Dendritic cell treated with granulocyte-macrophage colony-stimulating factor and Interleukin-4, amounts not matched to agents 40 ng/mL and 50 ng/mL, for 4 days (primary cell): ENCODE measurements around the gene SV2C.
"Not testable (repeated sequence)": the region's sequence is repeated elsewhere in the genome, so short reads cannot be mapped to it uniquely, and the experiment has no call there.

Experiments used
- H3K27ac Mint-ChIP-seq: one replicate; pipeline ENCODE4 v1.8.0; 2022; ENCODE audit warnings: mild to moderate bottlenecking, mixed read lengths
- H3K27me3 Mint-ChIP-seq: one replicate; pipeline ENCODE4 v1.8.0; 2022; ENCODE audit warnings: mild to moderate bottlenecking, mixed read lengths
- H3K36me3 Mint-ChIP-seq: one replicate; pipeline ENCODE4 v1.8.0; 2022; ENCODE audit warnings: low read depth, mixed read lengths
- H3K4me1 Mint-ChIP-seq: one replicate; pipeline ENCODE4 v1.8.0; 2022; ENCODE audit warnings: low read depth, mixed read lengths
- H3K4me3 Mint-ChIP-seq: one replicate; pipeline ENCODE4 v1.8.0; 2022; ENCODE audit warnings: mild to moderate bottlenecking, moderate library complexity, mixed read lengths
- H3K9me3 Mint-ChIP-seq: one replicate; pipeline ENCODE4 v1.8.0; 2022; ENCODE audit warnings: mixed read lengths
- intact Hi-C: fragments of 100-400 bp; cut with micrococcal nuclease; formaldehyde crosslinking; loops from one replicate; pipeline ENCODE4 v1.15.0; 2022

The SV2C gene

DNA sequence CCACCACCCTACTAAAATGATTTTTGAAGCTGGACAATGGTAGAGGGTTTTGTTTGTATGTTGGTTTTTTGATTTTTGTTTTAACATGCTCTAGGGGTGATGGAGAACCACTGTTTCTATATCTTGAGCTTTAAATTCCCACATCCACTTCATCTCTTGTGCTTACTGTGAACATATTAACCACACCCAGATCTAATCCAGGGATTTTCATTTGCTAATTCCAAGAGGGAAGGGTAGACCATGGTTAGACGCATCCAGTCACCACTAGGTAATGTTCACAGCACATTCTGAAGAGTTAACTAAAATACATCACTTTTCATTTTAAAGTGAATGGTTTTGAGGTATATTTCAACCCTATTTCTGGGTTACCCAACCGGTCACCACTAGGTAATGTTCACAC is 283.4 kb downstream of the SV2C start:
- Mint-ChIP-seq H3K27me3 (no peaks in the 10 kb centered on the region), H3K27ac (no peak overlapping the region), H3K36me3 (no peaks in the 10 kb centered on the region), H3K4me1 (peaks cover 16% of the 10 kb centered on the region), H3K9me3 (no peaks in the 10 kb centered on the region), H3K4me3 (no peak overlapping the region)
- intact Hi-C loops: no loop called here

DNA sequence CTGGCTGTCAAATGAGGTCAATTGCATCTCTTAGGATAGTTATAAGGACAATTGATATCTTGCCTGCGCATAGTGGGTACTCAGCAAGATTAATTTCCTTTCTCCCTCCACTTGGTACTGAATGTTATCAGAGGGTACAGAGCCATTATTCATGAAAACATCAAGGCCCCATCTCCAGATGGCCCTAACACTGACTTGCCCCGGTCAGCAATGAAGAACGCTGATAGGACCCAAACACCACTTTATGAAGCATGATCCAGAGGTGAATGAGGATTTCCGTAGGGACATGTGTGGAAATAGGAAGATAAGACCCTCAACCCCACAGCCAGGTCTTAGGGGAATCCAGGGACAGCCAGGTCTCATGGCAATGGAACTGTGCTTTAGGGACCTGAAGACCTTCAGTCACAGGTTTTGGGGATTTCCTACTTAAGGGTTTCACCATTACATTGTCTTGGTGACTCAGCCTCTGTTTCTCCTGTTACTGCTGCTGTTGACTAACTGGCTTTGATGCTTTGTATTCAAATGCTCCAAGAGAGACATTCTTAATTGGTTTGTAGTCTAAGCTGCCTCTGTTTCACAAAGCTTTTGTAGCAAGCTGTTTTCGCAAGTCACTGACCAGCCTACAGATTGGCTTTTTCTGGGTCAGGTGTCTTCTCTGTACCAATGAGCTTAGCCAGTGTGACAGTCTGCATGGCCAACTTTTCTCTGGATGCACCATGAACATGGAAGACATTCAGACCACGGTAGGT is 284.6 kb downstream of the SV2C start:
- H3K4me3 Mint-ChIP-seq: no peak overlapping the region
- H3K27me3 Mint-ChIP-seq: no peaks in the 10 kb centered on the region
- peaks cover 26% of the 10 kb centered on the region for H3K4me1 Mint-ChIP-seq
- H3K36me3 Mint-ChIP-seq: no peaks in the 10 kb centered on the region
- no peak overlapping the region for H3K27ac Mint-ChIP-seq
- H3K9me3 Mint-ChIP-seq: no peaks in the 10 kb centered on the region
- intact Hi-C loops: no loop called here

DNA sequence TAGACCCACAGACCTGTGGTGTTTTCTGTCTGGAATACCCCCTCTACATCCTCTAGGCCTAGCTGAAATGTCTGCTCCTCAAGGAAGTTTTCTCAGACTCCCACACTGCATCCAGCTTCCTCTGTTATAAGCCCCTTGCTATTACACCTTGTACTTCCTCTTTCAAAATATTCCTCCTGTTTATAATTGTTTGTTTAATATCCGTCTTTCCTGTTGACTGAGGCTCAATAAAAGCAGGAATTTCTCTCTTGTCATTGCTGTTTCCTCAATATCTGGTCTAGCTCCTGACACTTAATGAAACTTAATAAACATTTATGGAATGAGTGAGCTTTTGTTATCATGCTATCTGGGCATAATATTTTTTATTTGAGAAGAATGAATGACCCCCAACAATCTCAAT is 285.8 kb downstream of the SV2C start:
- Mint-ChIP-seq H3K9me3 (no peaks in the 10 kb centered on the region), H3K4me1 (peaks cover 28% of the 10 kb centered on the region), H3K36me3 (no peaks in the 10 kb centered on the region), H3K27ac (no peak overlapping the region), H3K4me3 (no peak overlapping the region), H3K27me3 (no peaks in the 10 kb centered on the region)
- intact Hi-C loops: no loop called here

DNA sequence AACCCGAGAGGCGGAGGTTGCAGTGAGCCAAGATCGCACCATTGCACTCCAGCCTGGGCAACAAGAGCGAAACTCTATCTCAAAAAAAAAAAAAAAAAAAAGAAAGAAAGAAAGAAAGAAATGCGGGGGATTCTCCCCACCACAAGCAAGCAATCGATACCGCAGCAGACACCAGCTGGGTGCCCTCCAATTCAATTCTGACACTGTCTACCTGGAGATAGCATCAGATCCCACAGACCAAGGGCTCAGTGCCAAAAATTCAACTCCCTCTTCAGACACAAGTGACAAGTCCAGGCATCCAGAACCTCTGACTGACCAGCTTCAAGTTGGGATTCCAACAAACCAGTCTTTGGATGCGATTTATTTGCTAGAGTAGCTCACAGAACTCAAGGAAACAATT is 286.5 kb downstream of the SV2C start:
- peaks cover 28% of the 10 kb centered on the region for H3K4me1 Mint-ChIP-seq
- H3K27ac Mint-ChIP-seq, H3K27me3 Mint-ChIP-seq, intact Hi-C loops, H3K36me3 Mint-ChIP-seq, H3K9me3 Mint-ChIP-seq, H3K4me3 Mint-ChIP-seq: not testable (repeated sequence)

DNA sequence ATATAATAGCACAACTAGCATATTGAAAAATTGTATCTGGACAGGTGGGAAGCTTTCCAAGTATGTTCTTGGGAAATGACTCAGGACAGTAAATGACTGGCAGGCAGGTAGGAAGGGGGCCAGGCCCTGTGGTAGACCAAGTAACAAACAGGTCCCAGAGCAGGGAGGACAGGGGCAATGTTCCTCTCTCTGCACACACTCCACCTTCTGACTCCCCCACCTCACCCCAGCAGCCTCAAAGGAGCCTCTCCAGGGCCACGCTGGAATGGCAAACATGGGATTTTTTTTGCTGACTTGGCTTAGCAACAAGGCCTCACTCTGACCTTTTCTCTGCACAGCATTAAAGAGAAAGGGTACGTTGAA is 288.8 kb downstream of the SV2C start:
- Mint-ChIP-seq H3K4me1 (peaks cover 19% of the 10 kb centered on the region), H3K9me3 (no peaks in the 10 kb centered on the region), H3K27me3 (no peaks in the 10 kb centered on the region), H3K4me3 (no peak overlapping the region), H3K36me3 (no peaks in the 10 kb centered on the region), H3K27ac (peak overlapping the region; percentile 31)
- intact Hi-C loops: no loop called here

DNA sequence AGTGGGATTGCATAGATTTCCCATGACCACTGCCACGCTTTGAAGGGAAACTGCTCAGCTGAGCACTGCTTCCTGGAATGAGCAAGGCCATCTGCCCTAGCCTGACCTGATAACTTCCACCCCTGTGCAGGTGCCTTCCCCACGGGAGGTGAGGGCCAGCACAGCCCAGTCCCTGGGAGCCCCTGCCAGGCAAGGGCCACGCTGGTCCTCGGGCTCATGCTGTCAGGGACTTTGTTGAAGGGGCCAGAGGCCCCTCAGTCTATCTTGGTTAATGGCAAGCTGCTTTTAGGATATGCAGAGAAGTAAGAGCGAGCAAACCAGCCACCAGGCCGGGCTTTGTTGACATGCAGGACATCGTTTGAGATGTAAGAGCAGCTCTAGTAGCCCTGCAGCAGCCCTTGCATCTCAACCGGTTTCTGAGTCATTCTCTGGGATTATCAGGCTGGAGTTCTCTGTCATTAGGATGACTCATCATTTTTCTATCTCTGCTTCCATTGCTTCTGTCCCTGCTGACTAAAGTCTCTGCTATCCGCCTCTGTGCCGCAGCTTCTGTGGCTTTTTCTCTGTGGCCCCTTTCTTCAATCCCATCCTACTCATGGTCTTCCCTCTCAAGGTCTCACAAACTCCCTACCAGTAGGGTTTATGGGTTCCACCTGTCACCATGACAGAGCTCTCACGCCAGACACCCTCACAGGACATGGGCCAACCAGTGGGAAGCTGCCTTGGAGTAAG is 289.3 kb downstream of the SV2C start:
- Mint-ChIP-seq H3K27ac (peak overlapping the region; percentile 31), H3K4me3 (no peak overlapping the region), H3K9me3 (no peaks in the 10 kb centered on the region), H3K27me3 (no peaks in the 10 kb centered on the region), H3K4me1 (peaks cover 19% of the 10 kb centered on the region), H3K36me3 (no peaks in the 10 kb centered on the region)
- intact Hi-C loops: no loop called here

DNA sequence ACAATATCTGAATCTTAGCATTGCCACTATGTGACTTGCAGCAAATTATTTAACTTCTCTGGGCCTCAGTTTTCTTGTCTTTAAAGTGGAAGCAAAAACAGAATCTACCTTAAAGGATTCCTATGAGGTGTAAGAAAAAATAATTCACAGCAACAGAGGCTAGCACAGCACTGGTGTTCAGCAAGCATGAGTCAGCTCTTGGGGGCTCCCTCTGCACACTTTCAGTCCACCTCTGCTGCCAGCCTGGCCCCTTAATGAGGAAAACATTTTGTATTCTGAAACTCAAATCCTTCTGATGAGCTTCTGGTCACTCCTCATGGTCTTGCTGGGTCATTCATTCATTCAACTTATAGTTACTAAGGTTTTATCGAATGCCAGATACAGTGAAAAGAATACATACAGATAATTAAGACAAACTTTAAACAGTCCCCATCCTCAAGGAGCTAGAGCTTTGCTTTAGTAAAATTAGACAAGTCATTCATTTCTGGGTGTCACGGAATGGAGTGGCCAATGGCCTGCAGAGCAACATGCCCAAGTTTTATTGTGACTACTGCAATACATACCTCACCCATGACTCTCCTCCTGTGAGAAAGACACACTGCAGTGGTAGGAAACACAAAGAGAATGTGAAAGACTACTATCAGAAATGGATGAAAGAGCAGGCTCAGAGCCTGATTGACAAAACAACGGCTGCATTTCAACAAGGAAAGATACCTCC is 293.1 kb downstream of the SV2C start:
- Mint-ChIP-seq H3K9me3 (no peaks in the 10 kb centered on the region), H3K36me3 (no peaks in the 10 kb centered on the region), H3K4me1 (peaks cover 25% of the 10 kb centered on the region), H3K4me3 (no peak overlapping the region), H3K27me3 (no peaks in the 10 kb centered on the region), H3K27ac (no peak overlapping the region)
- intact Hi-C loops: no loop called here

DNA sequence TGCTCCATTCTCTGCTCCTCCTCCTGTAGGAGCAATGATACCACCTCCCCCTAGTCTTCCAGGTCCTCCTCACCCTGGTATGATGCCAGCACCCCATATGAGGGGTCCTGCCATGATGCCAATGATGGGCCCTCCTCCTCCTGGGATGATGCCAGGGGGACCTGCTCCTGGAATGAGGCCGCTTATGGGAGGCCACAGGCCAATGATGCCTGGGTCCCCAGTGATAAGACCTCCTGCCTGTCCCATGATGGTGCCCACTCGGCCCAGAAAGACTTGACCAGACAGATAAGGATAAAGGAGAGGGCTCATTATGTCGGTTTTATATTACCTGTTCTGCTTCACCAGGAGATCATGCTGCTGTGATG is 293.7 kb downstream of the SV2C start:
- intact Hi-C loops: no loop called here
- Mint-ChIP-seq H3K27ac (no peak overlapping the region), H3K4me1 (peaks cover 24% of the 10 kb centered on the region), H3K4me3 (no peak overlapping the region), H3K27me3 (no peaks in the 10 kb centered on the region), H3K36me3 (no peaks in the 10 kb centered on the region), H3K9me3 (no peaks in the 10 kb centered on the region)

DNA sequence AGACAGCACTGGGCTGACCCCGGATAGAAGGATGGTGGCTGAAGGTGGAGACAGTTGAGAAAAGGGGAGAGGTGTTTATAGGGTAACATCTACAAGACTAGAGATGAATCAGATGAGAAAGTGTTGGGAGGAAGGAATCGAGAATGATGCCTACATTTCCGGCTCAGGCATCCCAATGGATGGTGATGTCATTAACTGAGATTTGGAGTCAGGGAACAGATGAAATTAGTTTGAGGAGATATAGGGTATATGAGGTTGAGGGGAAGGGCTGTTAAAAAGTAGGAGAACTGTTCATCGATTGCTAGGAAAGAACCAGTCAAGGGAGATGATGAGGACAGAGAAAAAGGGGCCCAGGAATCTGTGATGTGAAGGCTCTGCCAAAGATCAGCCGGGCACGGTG is 295.2 kb downstream of the SV2C start:
- no peak overlapping the region for H3K27ac Mint-ChIP-seq
- no peak overlapping the region for H3K4me3 Mint-ChIP-seq
- H3K9me3 Mint-ChIP-seq: no peaks in the 10 kb centered on the region
- H3K36me3 Mint-ChIP-seq: no peaks in the 10 kb centered on the region
- intact Hi-C loops: no loop called here
- peaks cover 2% of the 10 kb centered on the region for H3K27me3 Mint-ChIP-seq
- H3K4me1 Mint-ChIP-seq: peaks cover 12% of the 10 kb centered on the region

DNA sequence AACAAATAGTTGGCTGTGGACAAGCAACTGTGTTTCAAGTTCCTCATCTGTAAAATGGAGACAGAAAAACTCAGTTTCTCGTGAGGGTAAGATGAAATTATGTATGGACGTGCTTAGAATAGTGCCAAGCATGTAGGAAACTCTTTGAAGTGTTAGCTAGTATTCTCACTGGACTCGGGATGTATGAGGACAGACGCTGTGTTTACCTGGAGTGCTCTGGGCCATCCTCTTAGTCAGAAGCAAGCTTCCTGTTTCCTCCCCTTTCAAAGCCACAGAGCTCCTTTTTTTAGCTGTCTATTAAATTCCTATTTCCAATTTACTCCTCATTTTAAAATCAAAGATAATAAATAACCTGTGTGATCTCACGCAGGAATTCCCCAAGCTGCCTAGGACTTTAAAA is 296.1 kb downstream of the SV2C start:
- Mint-ChIP-seq H3K4me3 (no peak overlapping the region), H3K4me1 (peaks cover 12% of the 10 kb centered on the region), H3K27ac (no peak overlapping the region), H3K36me3 (no peaks in the 10 kb centered on the region), H3K27me3 (peaks cover 2% of the 10 kb centered on the region), H3K9me3 (no peaks in the 10 kb centered on the region)
- intact Hi-C loops: no loop called here

DNA sequence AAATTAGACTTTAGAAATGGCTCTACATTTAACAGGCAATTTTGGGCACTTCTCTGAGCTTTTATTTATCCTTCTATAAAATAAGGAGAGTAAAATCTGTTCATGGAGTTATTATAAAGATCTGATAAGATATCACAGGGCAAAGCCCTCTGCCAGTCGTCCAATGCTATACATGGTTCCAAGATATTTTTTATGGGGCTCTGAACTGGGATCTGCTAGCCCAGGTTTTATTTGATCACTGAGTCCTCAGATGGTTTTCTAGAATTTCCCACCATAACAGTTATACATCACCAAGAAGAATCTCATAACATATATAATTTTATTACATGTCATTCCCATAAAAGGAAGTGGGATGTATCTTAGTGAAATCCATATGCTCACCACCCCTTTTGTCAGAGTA is 296.7 kb downstream of the SV2C start:
- Mint-ChIP-seq H3K27me3 (peaks cover 2% of the 10 kb centered on the region), H3K9me3 (no peaks in the 10 kb centered on the region), H3K36me3 (no peaks in the 10 kb centered on the region), H3K4me1 (peaks cover 12% of the 10 kb centered on the region), H3K4me3 (no peak overlapping the region), H3K27ac (no peak overlapping the region)
- intact Hi-C loops: no loop called here

DNA sequence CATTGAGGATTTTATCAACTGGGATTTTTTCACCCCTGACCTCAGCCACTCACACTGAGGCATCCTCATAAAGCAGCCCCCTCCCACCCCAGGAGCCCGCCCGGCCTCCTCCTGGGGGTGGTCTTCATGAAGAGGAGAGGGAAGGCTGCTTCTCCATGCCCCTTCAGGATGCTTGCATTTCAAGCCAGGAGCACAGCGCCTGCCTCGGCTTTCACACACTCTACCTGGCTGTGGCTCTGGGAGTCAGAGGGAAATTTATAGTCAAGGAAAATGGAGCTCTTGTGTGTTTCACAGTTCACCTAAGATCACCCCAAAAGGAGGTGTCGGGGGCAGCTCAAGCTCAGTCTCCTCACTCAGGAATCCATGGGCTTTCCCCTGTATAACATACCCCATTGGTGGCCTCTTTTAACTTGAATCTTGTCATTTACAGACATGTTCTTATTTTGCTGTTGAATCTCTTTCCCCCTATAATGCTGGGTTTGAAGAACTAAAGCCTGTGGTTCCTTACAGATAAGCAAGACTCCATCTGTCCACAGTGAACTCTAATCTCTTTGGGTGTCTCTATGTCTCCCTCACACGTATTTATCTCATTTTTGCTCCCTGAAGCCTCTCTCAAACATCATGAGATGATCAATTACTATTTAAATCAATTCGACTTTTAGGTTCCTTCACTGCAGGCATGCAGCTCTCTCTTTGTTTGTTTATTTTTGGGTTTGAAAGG is 297.3 kb downstream of the SV2C start:
- Mint-ChIP-seq H3K4me1 (peaks cover 12% of the 10 kb centered on the region), H3K4me3 (no peak overlapping the region), H3K27ac (no peak overlapping the region), H3K9me3 (no peaks in the 10 kb centered on the region), H3K27me3 (peaks cover 2% of the 10 kb centered on the region), H3K36me3 (no peaks in the 10 kb centered on the region)
- intact Hi-C loops: no loop called here

DNA sequence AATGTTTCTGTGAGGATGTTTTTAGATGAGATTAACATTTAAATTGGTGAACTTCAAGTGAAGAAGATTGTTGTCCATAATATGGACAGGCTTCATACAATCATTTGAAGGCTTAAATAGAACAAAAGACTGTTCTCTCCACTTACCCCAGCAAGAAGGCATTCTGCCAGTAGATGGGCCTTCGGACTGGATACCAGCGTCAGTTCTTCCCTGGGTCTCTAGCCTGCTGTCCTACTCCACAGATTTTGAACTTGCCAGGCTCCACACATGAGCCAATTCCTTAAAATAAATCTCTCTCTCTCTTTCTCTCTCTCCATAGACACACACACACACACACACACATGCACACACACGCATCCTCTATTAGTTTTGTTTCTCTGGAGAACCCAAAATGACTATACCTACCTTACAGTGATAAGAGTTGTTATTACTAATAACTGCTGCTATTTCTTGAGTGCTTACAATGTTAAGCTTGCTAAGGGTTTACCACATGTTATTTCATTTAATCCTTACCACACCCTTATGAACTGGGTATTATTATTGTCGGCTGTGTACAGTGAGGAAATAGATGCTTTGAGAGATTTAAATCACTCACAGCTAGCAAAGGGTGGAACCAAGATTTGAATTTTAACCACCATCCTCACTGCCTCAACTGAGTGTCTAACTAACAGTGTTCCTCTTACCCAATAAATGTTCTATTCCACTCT is 300.1 kb downstream of the SV2C start:
- intact Hi-C loops: no loop called here
- Mint-ChIP-seq H3K9me3 (no peaks in the 10 kb centered on the region), H3K27me3 (peaks cover 2% of the 10 kb centered on the region), H3K4me3 (no peak overlapping the region), H3K36me3 (no peaks in the 10 kb centered on the region), H3K27ac (no peak overlapping the region), H3K4me1 (peaks cover 12% of the 10 kb centered on the region)
